Spinal cord (tissue), 10 donors: ENCODE results near the gene TIMMDC1. TPM values are rescaled to one million over a fixed set of nuclear protein-coding genes. Genes with fewer than 3 reads are reported as not detected.
"Not testable (repeated sequence)": the region's sequence is repeated elsewhere in the genome, so short reads cannot be mapped to it uniquely, and the experiment has no call there.

Source experiments
- DNase-seq, 6 donors: peaks; one replicate each; pipeline versions ENCODE4 v3.0.0 to v3.0.0-alpha.2; 2013 to 2015; ENCODE audit warnings: low spot score in 6 of 6, low read depth in 4 of 6
- H3K27ac ChIP-seq: one replicate; pipeline ENCODE4 v1.5.1; 2013; ENCODE audit warnings: low read depth, low read length, control low read depth
- H3K27me3 ChIP-seq: one replicate; pipeline ENCODE4 v1.6.1; 2013; ENCODE audit warnings: low read length; ENCODE audit not compliant: control insufficient read depth, insufficient read depth
- H3K36me3 ChIP-seq: one replicate; pipeline ENCODE4 v1.6.1; 2013; ENCODE audit warnings: low read length; ENCODE audit not compliant: control insufficient read depth, insufficient read depth
- H3K4me1 ChIP-seq: one replicate; pipeline ENCODE4 v1.6.1; 2013; ENCODE audit warnings: low read length; ENCODE audit not compliant: control insufficient read depth, insufficient read depth
- H3K4me3 ChIP-seq: one replicate; pipeline ENCODE4 v1.5.1; 2013; ENCODE audit warnings: low read depth, low read length, control low read depth
- H3K9me3 ChIP-seq: one replicate; pipeline ENCODE4 v1.6.1; 2013; ENCODE audit warnings: low read length; ENCODE audit not compliant: control insufficient read depth, insufficient read depth
- WGBS: methylation state at CpG from one replicate; pipeline ENCODE4 v1.1.5; 2013; ENCODE audit warnings: missing lambda C conversion rate; ENCODE audit not compliant: insufficient coverage; 5-methylcytosine and 5-hydroxymethylcytosine counted together
- polyA plus RNA-seq, 2 donors: library from polyadenylated mRNA; unstranded; fragments of 120-200 nt; gene quantifications; one replicate each; pipeline ENCODE4 v1.2.1, GENCODE V29; 2013; ENCODE audit not compliant: insufficient read length in 2 of 2
- total RNA-seq, 2 donors: library from RNA; depleted of rRNA in 1 of 2; stranded (reverse); fragments of 120-200 nt in 1 of 2; fragments of >200 nt in 1 of 2; gene quantifications; one replicate each; pipeline versions ENCODE4 v1.2.3 to v1.2.4, GENCODE V29; 2013 to 2014
- donor health status: healthy.

TIMMDC1 gene
- total and polyA plus RNA-seq, 4 donors: 49.5 to 105 (median 96.9) TPM

DNA sequence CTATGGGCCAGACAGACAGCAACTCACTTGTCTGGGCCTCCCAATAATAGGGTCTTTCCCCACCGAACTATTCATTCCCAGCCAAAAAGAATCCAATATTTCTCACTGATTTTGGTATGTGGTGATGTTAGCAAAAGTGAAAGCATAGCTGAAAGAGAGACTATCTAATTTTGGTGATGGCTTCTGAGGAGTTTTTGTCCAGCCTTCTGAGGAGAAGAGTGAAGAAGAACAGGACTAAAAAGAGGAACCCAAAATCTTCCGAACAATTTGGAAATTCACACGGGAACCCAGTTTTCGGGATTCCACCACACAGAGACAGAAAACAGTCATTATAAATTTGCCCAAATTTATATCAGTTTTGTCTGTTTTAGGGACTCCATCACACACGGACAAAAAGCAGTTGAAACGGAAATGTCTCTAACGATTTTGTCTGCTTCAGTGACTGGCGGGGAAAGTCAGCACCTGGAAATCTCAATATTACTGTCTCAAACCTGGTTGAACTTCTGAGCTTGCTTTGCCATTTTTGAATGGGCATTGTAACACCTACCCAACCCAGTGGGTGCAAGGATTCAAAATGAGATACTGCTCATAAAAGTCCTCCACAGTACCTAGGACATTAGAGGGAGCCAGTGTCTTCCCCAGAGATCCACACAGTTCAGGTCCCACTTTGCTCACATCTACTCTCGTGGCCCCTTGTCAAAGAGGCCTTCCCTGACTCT, 52.0 kb downstream of the TIMMDC1 start:
- Histone ChIP-seq H3K9me3 (no peaks in the 10 kb centered on the region), H3K4me3 (no peak overlapping the region), H3K4me1 (no peaks in the 10 kb centered on the region), H3K27me3 (no peaks in the 10 kb centered on the region), H3K27ac (no peak overlapping the region), H3K36me3 (no peaks in the 10 kb centered on the region)
- WGBS: 96% methylated on average over 7 of the region's 9 CpGs
- DNase-seq: no peak

DNA sequence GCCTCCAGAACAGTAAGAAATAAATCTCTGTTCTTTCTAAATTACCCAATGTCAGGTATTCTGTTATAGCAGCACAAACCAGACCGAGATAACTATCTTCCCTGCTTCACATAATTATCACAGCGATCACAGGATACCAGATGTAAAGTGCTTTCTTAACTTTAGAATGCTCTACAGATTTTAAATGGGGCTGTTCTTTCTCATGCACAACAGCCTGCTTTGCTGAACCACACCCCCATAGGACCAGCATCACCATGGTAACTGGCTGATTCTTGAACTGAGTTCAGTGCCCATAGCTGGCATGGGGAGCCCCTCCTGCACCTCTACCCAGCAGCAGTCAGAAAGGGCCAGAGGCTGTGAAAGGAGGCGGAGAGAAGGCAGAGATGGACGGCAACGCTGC, 53.3 kb downstream of the TIMMDC1 start:
- WGBS: 82% methylated on average over 4 of the region's 5 CpGs
- Histone ChIP-seq H3K4me3 (no peak overlapping the region), H3K9me3 (no peaks in the 10 kb centered on the region), H3K27ac (no peak overlapping the region), H3K36me3 (no peaks in the 10 kb centered on the region), H3K27me3 (no peaks in the 10 kb centered on the region), H3K4me1 (no peaks in the 10 kb centered on the region)
- peak in 3 of 6 donors; percentile 15 to 62 (median 20) for DNase-seq

DNA sequence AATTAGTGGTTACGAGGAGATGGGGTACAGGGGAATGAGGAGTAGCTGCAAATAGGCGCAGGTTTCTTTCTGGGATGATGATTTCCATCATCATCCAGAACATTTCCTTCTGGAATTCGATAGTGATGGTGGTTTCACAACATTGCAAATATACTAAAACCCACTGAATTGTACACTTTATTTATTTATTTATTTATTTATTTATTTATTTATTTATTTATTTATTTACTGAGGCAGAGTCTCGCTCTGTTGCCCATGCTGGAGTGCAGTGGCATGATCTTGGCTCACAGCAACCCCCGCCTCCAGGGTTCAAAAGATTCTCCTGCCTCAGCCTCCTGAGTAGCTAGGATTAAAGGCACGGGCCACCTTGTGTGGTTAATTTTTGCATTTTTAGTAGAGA, 54.6 kb downstream of the TIMMDC1 start:
- H3K9me3 ChIP-seq, H3K27ac ChIP-seq, H3K4me3 ChIP-seq, H3K4me1 ChIP-seq, H3K27me3 ChIP-seq, DNase-seq, H3K36me3 ChIP-seq: not testable (repeated sequence)
- WGBS: 100% methylated on average over 1 of the region's 6 CpGs

DNA sequence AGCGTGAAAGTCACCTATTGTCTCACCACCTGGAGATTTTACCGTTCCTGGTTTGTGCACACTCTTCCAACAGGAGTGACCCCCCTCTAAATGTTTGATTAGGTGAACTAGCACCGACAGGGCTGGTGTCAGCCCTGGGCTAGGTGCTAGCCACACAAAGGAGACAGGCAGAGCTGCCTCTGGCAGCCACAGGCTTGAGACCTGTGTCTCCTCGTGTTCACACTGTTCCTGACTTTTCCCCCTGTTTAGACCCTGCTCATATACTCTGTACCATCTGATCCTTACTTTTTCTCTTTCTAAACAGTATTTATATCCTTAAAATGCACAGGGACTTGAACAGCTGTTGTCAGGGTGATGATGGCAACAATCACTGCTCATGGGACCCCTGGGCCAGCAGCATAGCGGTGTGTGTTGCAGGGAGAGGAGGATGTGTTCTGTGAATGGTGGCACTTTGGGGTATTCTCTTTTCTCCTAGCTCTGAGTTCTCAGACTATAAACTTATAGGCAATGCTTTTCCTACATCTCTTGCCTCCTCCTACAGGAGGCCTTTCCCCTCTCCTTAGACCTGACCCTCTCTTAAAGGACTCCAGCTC, 55.6 kb downstream of the TIMMDC1 start:
- Histone ChIP-seq H3K36me3 (no peaks in the 10 kb centered on the region), H3K4me3 (no peak overlapping the region), H3K4me1 (no peaks in the 10 kb centered on the region), H3K27ac (no peak overlapping the region), H3K9me3 (no peaks in the 10 kb centered on the region), H3K27me3 (no peaks in the 10 kb centered on the region)
- 24% methylated on average over 3 of the region's 5 CpGs for WGBS
- DNase-seq: peak in 1 of 6 donors; percentile 50

DNA sequence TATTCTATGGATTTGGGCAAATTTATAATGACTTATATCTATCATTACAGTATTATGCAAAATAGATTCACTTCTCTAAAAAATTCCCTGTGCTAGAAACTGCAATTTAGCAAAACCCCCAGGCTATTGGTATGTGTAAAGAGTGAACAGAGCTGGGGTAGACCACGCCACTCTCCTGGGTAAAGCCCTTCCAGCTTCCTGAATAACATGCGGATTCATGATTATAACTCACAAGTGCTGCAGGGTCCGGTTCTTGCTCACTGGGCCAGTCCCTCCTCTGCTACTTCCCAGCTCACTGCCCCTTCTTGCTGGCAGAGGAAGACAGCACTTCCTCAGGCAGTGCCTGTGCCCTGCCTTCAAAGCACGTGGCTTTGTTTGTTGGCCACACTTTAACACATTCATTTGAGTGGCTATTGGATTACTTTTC, 57.0 kb downstream of the TIMMDC1 start:
- no peaks in the 10 kb centered on the region for H3K27me3 ChIP-seq
- 67% methylated on average over 4 of the region's 4 CpGs for WGBS
- DNase-seq: no peak
- H3K36me3 ChIP-seq: no peaks in the 10 kb centered on the region
- H3K4me3 ChIP-seq: no peak overlapping the region
- H3K9me3 ChIP-seq: no peaks in the 10 kb centered on the region
- H3K27ac ChIP-seq: no peak overlapping the region
- no peaks in the 10 kb centered on the region for H3K4me1 ChIP-seq

DNA sequence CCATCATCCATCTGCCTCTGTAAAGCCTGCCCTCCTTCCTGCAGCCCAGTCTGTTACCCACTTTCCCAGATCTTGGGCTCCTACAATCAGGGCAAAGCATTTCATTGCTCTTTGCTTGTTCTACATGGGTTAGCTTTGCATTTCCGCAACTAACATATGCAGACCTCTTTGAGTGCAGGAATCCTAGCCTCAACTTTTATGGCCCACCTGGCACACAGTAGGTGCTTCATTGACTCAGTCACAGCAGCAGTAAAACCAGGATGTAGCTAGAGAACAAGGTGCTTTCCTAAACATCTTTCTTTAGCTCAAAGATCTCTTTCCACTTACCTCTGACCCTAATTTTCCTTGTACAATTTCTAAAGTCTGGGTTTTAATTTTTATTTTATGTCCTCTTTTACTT, 57.6 kb downstream of the TIMMDC1 start:
- Histone ChIP-seq H3K36me3 (no peaks in the 10 kb centered on the region), H3K4me3 (no peak overlapping the region), H3K27ac (no peak overlapping the region), H3K9me3 (no peaks in the 10 kb centered on the region), H3K27me3 (no peaks in the 10 kb centered on the region), H3K4me1 (no peaks in the 10 kb centered on the region)
- no peak for DNase-seq
- WGBS: 88% methylated on average over 1 of the region's 1 CpG

DNA sequence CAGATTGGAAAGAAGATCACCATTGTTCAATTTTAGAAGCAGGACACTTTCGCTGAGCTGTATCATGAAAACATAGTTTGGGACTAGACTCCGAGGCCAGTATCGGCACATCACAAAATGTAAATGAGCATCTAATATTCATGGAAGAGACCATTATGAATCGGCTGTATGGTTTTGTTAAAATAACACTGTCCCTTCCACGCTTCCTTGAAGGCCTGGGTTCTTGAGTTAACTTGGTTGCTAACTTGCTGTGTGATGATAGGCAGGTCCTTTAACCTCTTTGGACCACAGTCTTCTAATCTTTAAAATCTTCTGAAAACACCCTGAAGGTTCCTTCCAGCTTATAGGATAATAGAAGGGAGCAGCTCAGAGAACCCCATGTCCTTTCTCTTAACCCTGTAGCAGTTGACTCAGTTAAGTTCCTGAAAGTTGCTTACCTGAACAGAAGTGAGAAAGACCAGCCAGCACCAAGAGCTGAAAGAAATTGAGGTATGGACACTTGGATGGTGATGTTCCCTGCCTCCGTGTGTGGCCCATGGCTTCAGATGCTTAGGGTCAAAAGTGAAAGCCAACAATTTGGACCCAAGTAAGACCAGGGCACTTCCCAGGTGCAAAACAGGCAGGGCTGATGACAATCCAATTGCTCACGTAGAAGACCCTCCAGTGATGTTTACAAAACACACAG, 59.0 kb downstream of the TIMMDC1 start:
- no peak overlapping the region for H3K4me3 ChIP-seq
- no peak overlapping the region for H3K27ac ChIP-seq
- H3K27me3 ChIP-seq: no peaks in the 10 kb centered on the region
- no peaks in the 10 kb centered on the region for H3K9me3 ChIP-seq
- H3K4me1 ChIP-seq: no peaks in the 10 kb centered on the region
- no peak for DNase-seq
- WGBS: 98% methylated on average over 5 of the region's 7 CpGs
- no peaks in the 10 kb centered on the region for H3K36me3 ChIP-seq

DNA sequence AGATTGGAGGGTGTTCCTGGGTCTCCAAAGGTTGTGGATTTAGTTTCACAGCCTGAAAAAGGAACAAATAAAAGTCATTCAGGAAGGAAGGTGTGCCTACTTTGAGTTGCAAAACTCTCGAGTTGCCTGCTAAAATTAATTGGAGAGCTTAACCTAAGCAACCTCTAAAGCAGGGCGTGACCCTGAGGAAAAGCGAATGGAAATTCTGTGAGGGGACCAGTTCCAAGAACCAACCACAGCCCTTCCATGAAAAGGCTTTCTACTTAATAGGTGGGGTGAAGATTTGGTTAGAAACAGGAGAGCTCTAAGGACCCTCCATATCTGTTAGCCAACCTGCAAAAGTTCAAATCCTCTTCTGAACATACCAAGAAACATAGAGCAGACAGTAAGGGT, 59.5 kb downstream of the TIMMDC1 start:
- Histone ChIP-seq H3K27me3 (no peaks in the 10 kb centered on the region), H3K27ac (no peak overlapping the region), H3K4me3 (no peak overlapping the region), H3K4me1 (no peaks in the 10 kb centered on the region), H3K36me3 (no peaks in the 10 kb centered on the region), H3K9me3 (no peaks in the 10 kb centered on the region)
- 56% methylated on average over 1 of the region's 3 CpGs for WGBS
- no peak for DNase-seq

DNA sequence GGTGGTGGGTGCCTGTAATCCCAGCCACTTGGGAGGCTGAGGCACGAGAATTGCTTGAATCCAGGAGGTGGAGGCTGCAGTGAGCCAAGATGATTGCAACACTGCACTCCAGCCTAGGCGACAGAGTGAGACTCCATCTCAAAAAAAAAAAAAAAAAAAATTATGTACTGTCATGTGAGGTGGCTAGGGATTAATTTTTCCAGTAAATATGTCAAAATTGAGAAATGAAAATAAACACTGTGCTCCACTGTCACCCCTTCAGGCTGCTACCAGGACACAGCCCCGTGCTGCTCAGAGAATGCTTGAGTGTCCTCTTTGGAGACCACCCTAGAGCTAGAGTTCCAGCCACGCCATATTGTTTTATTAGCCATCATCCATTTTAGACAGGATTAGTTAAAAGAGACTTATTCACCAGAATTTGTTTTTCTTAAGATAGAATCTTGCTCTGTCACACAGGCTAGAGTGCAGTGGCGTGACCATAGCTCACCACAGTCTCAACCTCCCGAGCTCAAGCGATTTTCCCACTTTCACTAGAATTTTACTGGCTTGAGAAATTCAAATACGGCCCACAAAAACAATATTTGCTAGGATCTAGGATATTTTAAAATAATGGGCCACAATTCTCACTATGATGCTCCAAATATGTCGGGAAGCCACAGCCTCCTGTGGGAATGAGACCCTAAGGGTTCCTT, 60.4 kb downstream of the TIMMDC1 start:
- Histone ChIP-seq H3K9me3 (no peaks in the 10 kb centered on the region), H3K4me3 (no peak overlapping the region), H3K27me3 (no peaks in the 10 kb centered on the region), H3K27ac (no peak overlapping the region), H3K36me3 (no peaks in the 10 kb centered on the region), H3K4me1 (no peaks in the 10 kb centered on the region)
- no peak for DNase-seq
- 100% methylated on average over 3 of the region's 9 CpGs for WGBS
